ENCODE data around the gene VPS13D. TPM values are rescaled to one million over a fixed set of nuclear protein-coding genes. Genes with fewer than 3 reads are reported as not detected.
A peak's percentile ranks its signal among the peaks of the same experiment; 100 is the strongest.

VPS13D gene
- total and polyA plus RNA-seq, 5 experiments from 2014 or later = 5.3 to 64.9 (median 7.5) TPM

DNA sequence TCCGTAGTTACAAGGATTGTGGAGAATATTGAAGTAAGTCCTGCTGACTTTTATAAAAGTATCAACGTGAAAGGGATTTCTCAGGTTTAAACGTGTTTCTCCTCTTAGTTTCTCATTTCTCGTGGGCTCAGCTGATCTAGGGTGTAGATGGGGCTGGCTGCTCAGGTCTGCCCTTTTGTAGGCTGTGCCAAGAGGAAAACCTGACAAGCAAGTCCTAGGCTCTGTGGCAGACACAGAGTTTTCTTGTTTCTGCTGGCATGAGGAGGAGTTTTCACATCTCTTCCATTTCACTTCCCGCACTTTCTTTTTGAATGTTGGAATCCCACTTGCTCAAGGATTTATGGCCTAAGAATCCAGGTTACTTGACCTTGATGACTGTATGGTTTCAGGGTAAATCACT is 14.8 kb downstream of the VPS13D start:
- Mint-ChIP-seq H3K36me3 (peaks cover 9 to 87% (median 30%) of the 10 kb centered on the region in 3 donors), H3K9me3 (no peaks in the 10 kb centered on the region), H3K27ac (no peak overlapping the region), H3K4me1 (peaks cover 0 to 16% (median 10%) of the 10 kb centered on the region in 4 donors), H3K4me3 (no peak overlapping the region), H3K27me3 (no peaks in the 10 kb centered on the region)
- POLR2A ChIA-PET = no interaction called here
- DNase-seq (no peak), ATAC-seq (no peak)

DNA sequence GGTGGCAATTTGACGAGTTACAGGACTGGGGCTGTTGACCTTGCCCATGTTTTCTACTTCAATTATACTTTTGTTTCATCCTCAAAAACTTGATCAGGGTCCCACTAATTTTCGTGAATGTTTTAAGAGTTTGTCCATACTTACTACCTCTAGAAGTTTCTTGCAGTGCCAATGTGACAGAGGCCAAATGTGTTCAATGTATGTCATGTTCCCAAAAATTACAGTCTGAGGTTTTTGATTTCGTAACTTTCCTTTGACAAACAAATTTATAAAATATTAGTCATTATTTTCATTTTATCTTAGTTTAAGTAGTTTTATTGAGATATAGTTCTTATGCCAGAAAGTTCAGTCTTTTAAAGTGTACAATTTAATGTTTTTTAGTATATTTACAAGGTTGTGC is 15.3 kb downstream of the VPS13D start:
- no peaks in the 10 kb centered on the region for H3K27me3 Mint-ChIP-seq

DNA sequence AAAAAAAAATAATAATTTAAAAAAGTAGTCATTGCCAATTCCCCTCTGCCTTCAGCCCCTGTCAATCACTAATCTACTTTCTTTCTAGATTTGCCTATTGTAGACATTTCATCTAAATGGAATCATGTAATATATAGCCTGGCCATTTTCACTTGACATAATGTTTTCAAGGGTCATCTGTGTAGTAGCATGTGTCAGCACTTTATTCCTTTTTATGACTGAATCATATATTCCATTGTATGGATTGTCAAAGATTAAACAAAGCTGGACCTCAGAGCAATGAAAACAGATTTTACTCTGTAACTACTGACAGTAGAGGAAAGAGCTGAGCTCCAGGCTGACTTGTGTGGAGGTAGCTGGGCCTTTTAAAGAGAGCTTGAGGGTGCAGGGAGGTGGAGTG is 15.9 kb downstream of the VPS13D start:
- H3K27me3 Mint-ChIP-seq = no peaks in the 10 kb centered on the region
- H3K36me3 Mint-ChIP-seq = peaks cover 9 to 92% (median 32%) of the 10 kb centered on the region in 3 donors
- no peak overlapping the region for H3K27ac Mint-ChIP-seq
- H3K9me3 Mint-ChIP-seq = no peaks in the 10 kb centered on the region
- POLR2A ChIA-PET = no interaction called here
- no peak overlapping the region for H3K4me3 Mint-ChIP-seq
- DNase-seq (no peak), ATAC-seq (no peak)
- H3K4me1 Mint-ChIP-seq = peaks cover 0 to 11% (median 8%) of the 10 kb centered on the region in 4 donors

More for the DNA sequence above, 15.3 kb downstream of the VPS13D start:
- Mint-ChIP-seq H3K4me3 (no peak overlapping the region), H3K4me1 (peaks cover 0 to 11% (median 8%) of the 10 kb centered on the region in 4 donors), H3K36me3 (peaks cover 9 to 87% (median 30%) of the 10 kb centered on the region in 3 donors), H3K9me3 (no peaks in the 10 kb centered on the region), H3K27ac (peak overlapping the region in 1 of 10 donors; percentile 27)
- POLR2A ChIA-PET = no interaction called here
- DNase-seq (no peak), ATAC-seq (no peak)

DNA sequence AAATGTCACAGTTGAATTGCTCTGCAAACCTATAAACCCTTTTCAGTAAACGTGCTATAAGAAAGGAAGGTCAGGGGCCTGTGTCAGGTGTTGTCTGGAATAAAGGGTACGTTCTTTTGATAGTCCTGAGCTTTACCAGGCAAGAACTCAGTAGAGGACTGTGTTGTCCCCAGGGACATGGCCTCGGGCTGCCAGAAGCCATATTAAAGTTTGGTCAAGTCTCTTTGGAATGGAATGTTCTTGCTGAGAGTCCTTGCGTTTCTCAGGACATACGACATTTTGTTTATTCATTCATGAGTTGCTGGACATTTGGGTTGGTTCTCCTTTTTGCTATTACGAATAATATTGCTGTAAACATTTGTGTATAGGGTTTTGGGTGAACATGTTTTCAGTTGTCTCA is 16.8 kb downstream of the VPS13D start:
- ATAC-seq = no peak
- Mint-ChIP-seq H3K27ac (no peak overlapping the region), H3K4me3 (no peak overlapping the region), H3K36me3 (peaks cover 15 to 91% (median 36%) of the 10 kb centered on the region in 3 donors), H3K4me1 (peaks cover 0 to 8% (median 6%) of the 10 kb centered on the region in 4 donors), H3K27me3 (no peaks in the 10 kb centered on the region), H3K9me3 (no peaks in the 10 kb centered on the region)
- DNase-seq = no peak
- POLR2A ChIA-PET = no interaction called here

DNA sequence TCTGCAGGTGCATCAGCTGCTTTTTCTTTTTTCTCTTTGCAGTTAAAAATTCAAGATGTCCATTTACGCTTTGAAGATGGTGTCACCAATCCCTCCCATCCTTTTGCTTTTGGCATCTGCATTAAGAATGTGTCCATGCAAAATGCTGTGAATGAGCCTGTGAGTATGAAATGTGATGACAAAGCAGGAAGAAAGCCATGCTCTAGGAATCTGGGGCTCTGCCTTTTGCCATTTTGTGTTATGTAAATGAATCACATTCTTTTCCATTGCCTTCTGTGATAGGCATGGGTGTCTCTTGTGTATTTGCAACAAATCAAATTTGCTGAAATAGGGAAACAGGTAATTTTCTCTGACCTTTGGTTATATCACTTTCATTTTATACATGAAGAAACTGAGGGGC is 19.4 kb downstream of the VPS13D start:
- Mint-ChIP-seq H3K36me3 (peaks cover 18 to 91% (median 35%) of the 10 kb centered on the region in 3 donors), H3K27me3 (no peaks in the 10 kb centered on the region), H3K27ac (no peak overlapping the region), H3K4me1 (peaks cover 0 to 5% (median under 1%) of the 10 kb centered on the region in 4 donors), H3K4me3 (no peak overlapping the region), H3K9me3 (no peaks in the 10 kb centered on the region)
- DNase-seq (no peak), ATAC-seq (no peak)
- POLR2A ChIA-PET = no interaction called here

DNA sequence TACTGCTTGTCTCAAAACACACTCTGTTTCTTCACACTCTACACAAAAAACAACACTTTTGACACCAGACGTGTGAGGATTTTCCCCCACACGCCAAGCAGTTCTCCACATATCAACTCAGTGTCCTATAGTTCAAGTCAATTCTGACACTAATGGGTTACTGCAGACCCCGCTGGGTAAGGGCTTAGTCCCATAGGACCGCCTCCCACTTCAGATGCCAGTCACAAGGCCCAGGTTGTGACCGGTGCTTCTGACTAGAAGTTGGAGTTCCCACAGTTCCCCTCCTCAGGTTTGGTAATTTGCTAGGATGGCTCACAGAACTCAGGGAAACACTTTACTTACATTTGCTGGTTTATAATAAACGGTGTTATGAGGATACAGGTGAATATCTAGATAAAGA is 19.9 kb downstream of the VPS13D start:
- H3K27me3 Mint-ChIP-seq = no peaks in the 10 kb centered on the region
- POLR2A ChIA-PET = no interaction called here
- no peak overlapping the region for H3K4me3 Mint-ChIP-seq
- DNase-seq (no peak), ATAC-seq (no peak)
- peaks cover 13 to 90% (median 29%) of the 10 kb centered on the region in 3 donors for H3K36me3 Mint-ChIP-seq
- no peaks in the 10 kb centered on the region for H3K9me3 Mint-ChIP-seq
- H3K27ac Mint-ChIP-seq = no peak overlapping the region
- peaks cover 0 to 4% (median 0%) of the 10 kb centered on the region in 4 donors for H3K4me1 Mint-ChIP-seq

DNA sequence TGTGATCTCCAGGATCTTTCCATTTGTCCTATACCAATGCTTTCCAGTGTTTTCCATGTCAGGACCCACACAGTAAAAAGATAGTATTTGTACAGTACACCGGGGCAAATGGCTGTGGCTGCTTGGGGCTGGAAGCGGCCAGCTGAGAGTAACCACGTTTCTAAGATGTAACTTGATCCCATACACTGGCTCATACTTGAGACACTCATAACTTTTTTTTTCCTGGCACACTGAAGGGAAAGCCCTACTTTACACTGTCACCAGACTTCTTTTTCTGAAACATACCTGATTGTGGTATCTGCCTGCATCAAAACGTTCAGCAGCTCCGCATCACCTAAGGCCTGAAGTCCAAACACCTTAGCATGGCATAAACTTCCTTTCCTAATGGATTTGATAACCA is 21.6 kb downstream of the VPS13D start:
- Mint-ChIP-seq H3K4me1 (peaks cover 0 to 4% (median 0%) of the 10 kb centered on the region in 4 donors), H3K27ac (no peak overlapping the region), H3K36me3 (peaks cover 10 to 90% (median 22%) of the 10 kb centered on the region in 3 donors)

DNA sequence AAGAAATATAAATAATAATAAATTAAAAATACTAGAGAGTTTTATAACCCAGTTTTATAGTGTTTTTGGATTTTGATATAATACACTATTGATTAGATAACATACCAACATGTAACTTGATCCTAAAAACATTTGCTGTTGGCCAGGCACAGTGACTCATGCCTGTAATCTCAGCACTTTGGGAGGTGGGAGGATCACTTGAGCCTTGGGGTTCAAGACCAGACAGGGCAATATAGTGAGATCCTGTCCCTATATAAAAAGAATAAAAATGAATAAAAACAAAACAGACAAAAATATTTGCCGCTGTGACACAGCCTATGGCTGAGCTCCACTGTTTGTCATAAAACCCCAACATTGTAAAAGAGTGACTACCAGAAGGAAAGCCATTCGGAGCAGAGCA is 26.1 kb downstream of the VPS13D start:
- POLR2A ChIA-PET = no interaction called here
- Mint-ChIP-seq H3K36me3 (peaks cover 10 to 94% (median 34%) of the 10 kb centered on the region in 3 donors), H3K27me3 (no peaks in the 10 kb centered on the region), H3K27ac (no peak overlapping the region), H3K9me3 (no peaks in the 10 kb centered on the region), H3K4me3 (no peak overlapping the region), H3K4me1 (peaks cover 0 to 5% (median 0%) of the 10 kb centered on the region in 4 donors)
- DNase-seq (no peak), ATAC-seq (no peak)

More for the DNA sequence above, 21.6 kb downstream of the VPS13D start:
- Mint-ChIP-seq H3K9me3 (no peaks in the 10 kb centered on the region), H3K27me3 (no peaks in the 10 kb centered on the region), H3K4me3 (no peak overlapping the region)
- POLR2A ChIA-PET = no interaction called here
- no peak for DNase-seq
- ATAC-seq = no peak

DNA sequence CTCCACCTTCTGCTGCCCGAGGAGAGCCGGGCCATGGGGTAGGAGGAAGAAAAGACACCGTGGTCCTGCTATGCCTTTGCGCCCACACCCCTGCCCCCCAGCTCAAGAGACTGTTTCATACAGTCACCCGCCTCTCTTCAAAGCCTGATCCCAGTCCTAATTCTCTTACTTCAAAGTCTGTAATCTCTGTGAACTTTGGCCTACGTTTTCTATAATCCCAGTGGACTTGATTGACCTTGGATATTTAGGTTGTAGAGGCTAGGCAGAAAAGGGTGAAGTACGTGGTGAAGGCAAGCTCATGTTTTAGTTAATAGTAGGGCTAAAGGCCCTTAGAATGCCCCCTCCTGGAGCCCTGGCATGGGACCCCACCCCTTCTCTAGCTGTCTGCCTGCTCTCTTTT is 28.4 kb downstream of the VPS13D start:
- Mint-ChIP-seq H3K36me3 (peaks cover 7 to 95% (median 46%) of the 10 kb centered on the region in 3 donors), H3K27ac (no peak overlapping the region), H3K27me3 (no peaks in the 10 kb centered on the region), H3K9me3 (no peaks in the 10 kb centered on the region), H3K4me1 (peaks cover 0 to 3% (median 0%) of the 10 kb centered on the region in 4 donors), H3K4me3 (no peak overlapping the region)
- ATAC-seq (no peak), DNase-seq (no peak)
- POLR2A ChIA-PET = no interaction called here

DNA sequence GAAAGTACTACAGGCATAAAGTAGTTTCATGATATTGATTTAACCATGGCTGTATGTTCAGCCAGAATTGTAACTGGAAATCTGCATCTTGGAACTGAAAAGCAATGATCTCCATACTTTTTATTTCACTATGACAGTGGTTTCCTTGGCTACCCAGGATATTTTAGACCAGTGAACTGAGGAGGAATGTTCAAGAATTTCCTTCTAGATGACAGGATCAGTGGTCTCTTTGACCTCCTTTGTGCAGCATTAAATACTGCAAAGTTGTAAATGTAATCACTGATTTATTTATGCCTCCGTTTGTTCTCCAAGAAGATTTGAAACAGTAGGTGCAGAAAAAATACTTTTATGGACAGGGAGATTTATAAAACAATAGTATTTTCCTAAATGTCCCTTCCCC is 39.5 kb downstream of the VPS13D start:
- Mint-ChIP-seq H3K27me3 (no peaks in the 10 kb centered on the region), H3K4me1 (peaks cover 0 to 6% (median under 1%) of the 10 kb centered on the region in 4 donors), H3K9me3 (no peaks in the 10 kb centered on the region), H3K27ac (no peak overlapping the region), H3K4me3 (no peak overlapping the region), H3K36me3 (peaks cover 0 to 83% (median 33%) of the 10 kb centered on the region in 3 donors)
- POLR2A ChIA-PET = no interaction called here
- no peak for DNase-seq
- no peak for ATAC-seq

DNA sequence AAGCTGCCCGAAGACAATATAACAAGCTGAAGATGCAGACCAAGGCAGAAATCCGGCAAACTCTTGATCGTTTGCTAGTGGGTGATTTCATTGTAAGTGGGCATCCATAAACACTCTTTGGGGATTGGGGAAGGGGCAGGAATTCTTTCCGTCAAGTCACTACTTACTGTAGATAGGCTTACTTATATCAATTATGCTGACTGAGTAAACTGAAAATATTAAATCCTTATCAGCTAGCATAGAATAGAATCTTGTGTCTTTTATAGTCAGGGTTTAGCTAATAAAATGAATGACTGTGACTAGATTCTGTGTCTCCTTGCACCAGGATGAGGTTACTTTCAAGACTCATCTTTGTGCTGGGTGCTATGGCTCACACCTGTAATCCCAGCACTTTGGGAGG is 41.2 kb downstream of the VPS13D start:
- Mint-ChIP-seq H3K27ac (peak overlapping the region in 4 of 10 donors; percentile 2 to 38 (median 20)), H3K27me3 (no peaks in the 10 kb centered on the region), H3K9me3 (no peaks in the 10 kb centered on the region), H3K36me3 (peaks cover 0 to 78% (median 31%) of the 10 kb centered on the region in 3 donors), H3K4me3 (no peak overlapping the region), H3K4me1 (peaks cover 0 to 2% (median under 1%) of the 10 kb centered on the region in 4 donors)
- ATAC-seq (no peak), DNase-seq (no peak)
- POLR2A ChIA-PET = no interaction called here

DNA sequence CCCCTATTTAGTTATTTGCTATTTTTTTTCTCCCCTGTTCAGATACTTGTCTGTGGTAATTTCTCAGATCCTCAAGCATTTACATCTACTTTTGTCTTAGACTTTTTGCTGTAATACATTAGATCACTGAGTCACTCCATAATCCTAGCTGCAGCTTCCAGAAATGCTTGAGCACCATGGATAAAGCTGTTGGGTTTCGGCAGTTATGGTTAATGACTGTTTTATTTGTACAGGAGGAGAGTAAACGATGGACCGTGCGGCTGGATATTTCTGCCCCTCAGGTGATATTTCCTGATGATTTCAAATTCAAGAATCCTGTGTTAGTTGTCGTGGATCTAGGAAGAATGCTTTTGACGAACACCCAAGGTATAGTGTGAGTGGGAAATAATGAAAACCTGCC is 42.9 kb downstream of the VPS13D start:
- Mint-ChIP-seq H3K4me3 (no peak overlapping the region), H3K36me3 (peaks cover 0 to 83% (median 41%) of the 10 kb centered on the region in 3 donors), H3K9me3 (no peaks in the 10 kb centered on the region), H3K27ac (no peak overlapping the region), H3K4me1 (peaks cover 0 to 2% (median under 1%) of the 10 kb centered on the region in 4 donors), H3K27me3 (no peaks in the 10 kb centered on the region)
- POLR2A ChIA-PET = interaction anchor here (0.7 kb wide), 1 partner anchor 37 kb away, joined by 3 read pairs; no protein-coding TSS in a partner anchor
- ATAC-seq (no peak), DNase-seq (no peak)

DNA sequence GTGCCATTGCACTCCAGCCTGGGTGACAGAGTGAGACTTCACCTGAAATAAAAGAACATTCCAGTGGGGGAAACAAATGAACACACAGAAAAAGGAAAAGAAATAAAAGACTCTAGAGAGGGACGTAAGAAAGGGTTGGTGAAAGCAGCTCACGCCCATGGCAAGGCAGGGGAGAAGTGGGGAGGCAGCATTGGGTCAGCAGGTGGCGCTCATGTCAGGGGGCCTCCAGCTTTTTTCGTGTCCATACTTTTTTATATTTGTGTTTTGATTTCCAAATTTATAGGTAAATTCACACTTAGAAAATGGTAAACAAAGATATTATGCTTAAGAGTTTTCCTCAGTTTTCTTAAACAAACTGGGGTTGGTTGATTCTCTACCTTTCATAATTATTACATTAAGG is 45.5 kb downstream of the VPS13D start:
- H3K4me3 Mint-ChIP-seq = no peak overlapping the region
- no peaks in the 10 kb centered on the region for H3K27me3 Mint-ChIP-seq
- H3K27ac Mint-ChIP-seq = no peak overlapping the region
- POLR2A ChIA-PET = interaction anchor here (1.2 kb wide), 1 partner anchor 384 kb away, joined by 5 read pairs; no protein-coding TSS in a partner anchor
- H3K9me3 Mint-ChIP-seq = no peaks in the 10 kb centered on the region
- H3K4me1 Mint-ChIP-seq = peaks cover 0 to 8% (median 1%) of the 10 kb centered on the region in 4 donors
- DNase-seq (peak in 7 of 10 donors; percentile 11 to 31 (median 19)), ATAC-seq (peak in 1 of 2 donors; percentile 37)
- peaks cover 8 to 88% (median 39%) of the 10 kb centered on the region in 3 donors for H3K36me3 Mint-ChIP-seq

DNA sequence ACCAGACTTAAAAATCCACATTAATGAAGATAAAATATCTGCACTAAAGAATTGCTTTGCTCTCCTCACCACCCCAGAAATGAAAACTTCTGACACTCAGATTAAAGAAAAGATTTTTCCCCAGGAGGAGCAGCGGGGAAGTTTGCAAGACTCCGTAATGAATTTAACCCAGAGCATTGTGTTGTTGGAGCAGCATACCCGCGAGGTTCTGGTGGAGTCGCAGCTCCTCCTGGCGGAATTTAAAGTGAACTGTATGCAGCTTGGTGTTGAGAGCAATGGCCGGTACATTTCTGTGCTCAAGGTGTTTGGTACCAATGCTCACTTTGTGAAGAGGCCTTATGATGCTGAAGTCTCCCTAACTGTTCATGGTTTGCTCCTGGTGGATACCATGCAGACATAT is 46.4 kb downstream of the VPS13D start:
- POLR2A ChIA-PET = interaction anchor here (1.2 kb wide), 2 partner anchors 342 to 383 kb away, joined by 3 to 5 read pairs; partner anchors contain the start of gene DHRS3
- no peak overlapping the region for H3K27ac Mint-ChIP-seq
- peaks cover 0 to 8% (median under 1%) of the 10 kb centered on the region in 4 donors for H3K4me1 Mint-ChIP-seq
- H3K9me3 Mint-ChIP-seq = no peaks in the 10 kb centered on the region
- H3K4me3 Mint-ChIP-seq = no peak overlapping the region
- DNase-seq (no peak), ATAC-seq (no peak)
- H3K27me3 Mint-ChIP-seq = no peaks in the 10 kb centered on the region
- H3K36me3 Mint-ChIP-seq = peaks cover 8 to 84% (median 36%) of the 10 kb centered on the region in 3 donors
